HG03045 (cell line): ENCODE results near the gene BCL6.
A peak's percentile ranks its signal among the peaks of the same experiment; 100 is the strongest.

Experiments
- ATAC-seq: cut with Tn5 transposase; IDR thresholded peaks from one replicate; pipeline ENCODE4 v1.9.1; 2021; ENCODE audit warnings: mild to moderate bottlenecking, moderate library complexity; ENCODE audit not compliant: unreplicated experiment

The BCL6 gene

GRCh38 chr3:187740421-187741399 is 4.6 kb downstream of the BCL6 start:
- ATAC-seq = no peak

GRCh38 chr3:187739561-187740332 is 5.5 kb downstream of the BCL6 start:
- ATAC-seq = peak; percentile 37

- ATAC-seq = no peak
Measured at GRCh38 chr3:187739094-187739560, 6.1 kb downstream of the BCL6 start.

DNA sequence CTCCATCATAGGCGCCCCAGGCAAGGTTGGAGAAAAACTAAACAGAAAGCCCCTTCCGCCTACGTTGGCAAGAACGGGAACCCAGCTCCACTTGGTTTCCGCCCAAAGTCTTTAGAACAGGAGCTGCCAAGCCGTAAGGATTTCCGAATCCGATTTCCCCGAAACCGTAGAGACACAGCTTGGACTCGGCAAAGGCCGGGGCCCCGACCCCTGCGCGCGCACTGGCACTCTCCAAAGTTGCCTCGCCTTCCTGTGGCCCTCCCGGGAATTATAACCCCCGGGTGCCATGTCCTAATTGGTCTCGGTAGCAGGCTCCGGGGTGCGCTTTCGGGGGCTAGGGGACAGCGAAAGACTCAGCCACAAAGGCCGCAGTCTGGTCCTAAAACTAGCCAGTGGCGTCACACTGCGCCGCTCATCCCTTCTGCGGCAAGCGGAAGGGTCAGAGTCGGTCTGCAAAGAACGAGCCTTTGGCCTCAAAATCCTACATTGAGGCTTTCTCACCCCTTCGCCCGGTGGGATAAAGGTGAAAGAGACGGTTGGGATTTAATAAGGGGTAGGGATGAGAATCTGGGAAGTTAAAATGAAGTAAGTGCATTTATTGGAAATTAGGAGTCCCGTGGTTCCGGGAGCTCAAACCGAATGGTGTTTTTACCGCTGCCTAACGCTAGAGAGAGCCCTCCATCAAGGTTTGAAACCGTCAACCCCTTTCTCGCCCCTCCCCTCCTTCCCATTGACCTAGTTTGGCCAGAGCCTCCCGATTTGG is 6.8 kb downstream of the BCL6 start:
- ATAC-seq = peak; percentile 52

GRCh38 chr3:187738071-187738330 is 7.3 kb downstream of the BCL6 start:
- no peak for ATAC-seq

GRCh38 chr3:187737368-187738070 is 7.7 kb downstream of the BCL6 start:
- no peak for ATAC-seq

DNA sequence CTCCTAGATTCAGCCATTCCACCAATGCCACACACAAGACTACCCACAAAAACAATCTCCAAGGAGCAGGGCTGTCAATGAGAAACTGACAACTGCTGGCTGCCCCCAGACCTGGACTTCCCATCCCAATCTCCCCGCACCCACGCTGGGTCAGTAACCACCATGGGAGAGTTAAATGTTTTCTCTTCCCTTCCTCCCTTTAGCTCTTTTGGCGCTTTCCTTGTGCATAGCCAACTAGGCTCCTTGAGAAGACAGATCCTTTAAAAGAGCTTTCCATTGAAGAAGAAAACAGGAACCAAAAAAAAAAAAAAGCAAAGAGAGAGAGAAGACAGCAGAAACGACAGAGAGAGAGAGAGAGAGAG is 8.3 kb downstream of the BCL6 start:
- ATAC-seq = no peak

GRCh38 chr3:187736418-187736871 is 8.8 kb downstream of the BCL6 start:
- ATAC-seq = no peak

- no peak for ATAC-seq
Measured at GRCh38 chr3:187735837-187736236, 9.4 kb downstream of the BCL6 start.

GRCh38 chr3:187735383-187735782 is 9.9 kb downstream of the BCL6 start:
- no peak for ATAC-seq

GRCh38 chr3:187734841-187735240 is 10.4 kb downstream of the BCL6 start:
- no peak for ATAC-seq

DNA sequence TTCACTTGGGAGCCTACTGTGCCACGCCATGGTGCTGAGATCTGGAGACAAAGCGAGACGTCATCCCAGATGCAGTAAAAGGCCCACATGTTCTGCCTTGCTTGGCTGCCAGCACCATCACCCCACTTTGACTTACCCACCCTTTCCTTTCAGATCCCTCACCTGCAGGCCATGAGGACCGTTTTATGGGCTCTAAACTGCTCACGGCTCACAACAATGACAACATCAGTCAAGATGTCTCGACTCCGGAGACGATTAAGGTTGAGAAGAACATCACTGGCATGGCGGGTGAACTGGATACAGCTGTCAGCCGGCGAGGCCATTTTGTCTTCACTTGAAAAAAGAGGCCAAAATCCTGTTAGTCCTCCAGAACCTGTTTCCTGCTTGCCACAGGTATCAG is 11.9 kb downstream of the BCL6 start:
- no peak for ATAC-seq

DNA sequence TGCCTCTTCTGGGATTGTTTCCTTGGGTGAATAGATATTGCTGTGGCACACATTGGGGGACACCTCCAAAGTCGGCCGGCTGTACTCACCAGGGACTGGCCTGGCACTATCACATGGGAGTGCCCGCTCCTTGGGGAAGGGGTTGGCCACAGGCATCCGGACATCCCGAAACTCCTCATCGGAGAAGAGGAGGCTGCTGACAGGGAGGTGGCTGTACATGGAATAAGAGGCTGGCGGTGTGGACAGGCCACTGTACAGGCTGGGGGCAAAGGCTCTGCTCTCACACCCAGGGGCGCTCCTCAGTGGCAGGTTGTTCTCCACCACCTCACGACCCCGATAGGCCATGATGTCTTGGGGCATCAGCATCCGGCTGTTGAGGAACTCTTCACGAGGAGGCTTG is 15.7 kb downstream of the BCL6 start:
- ATAC-seq = no peak

DNA sequence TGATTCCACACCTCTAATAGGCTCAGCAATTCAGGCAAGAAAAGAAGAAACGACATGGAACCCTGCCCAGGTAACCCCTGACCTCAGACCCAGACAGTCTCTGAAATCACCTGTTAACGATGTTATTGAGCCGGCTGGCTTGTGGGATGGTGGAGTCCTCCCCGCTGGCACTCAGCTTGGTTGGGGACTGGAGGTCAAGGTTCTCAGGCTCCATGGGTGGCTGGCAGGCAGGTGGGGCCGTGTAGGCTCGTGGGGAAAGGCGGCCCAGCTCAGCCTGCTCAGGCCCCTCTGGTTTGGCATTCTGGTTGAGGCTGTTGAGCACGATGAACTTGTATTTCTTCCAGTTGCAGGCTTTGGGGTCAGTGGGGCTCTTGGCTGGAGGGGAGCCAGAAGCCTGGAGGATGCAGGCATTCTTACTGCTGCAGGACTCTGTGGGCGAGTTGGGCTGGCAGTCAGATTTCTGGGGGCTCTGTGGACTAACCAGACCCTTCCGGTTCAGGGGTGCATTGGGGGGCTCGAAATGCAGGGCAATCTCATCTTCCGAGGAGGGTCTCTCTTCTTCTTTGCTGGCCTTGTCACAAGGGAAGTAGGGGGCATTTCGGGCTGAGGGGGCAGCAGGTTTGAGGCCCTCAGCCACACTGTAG is 16.2 kb downstream of the BCL6 start:
- ATAC-seq = no peak

- ATAC-seq = no peak
Measured at GRCh38 chr3:187728248-187728647, 17.0 kb downstream of the BCL6 start.

DNA sequence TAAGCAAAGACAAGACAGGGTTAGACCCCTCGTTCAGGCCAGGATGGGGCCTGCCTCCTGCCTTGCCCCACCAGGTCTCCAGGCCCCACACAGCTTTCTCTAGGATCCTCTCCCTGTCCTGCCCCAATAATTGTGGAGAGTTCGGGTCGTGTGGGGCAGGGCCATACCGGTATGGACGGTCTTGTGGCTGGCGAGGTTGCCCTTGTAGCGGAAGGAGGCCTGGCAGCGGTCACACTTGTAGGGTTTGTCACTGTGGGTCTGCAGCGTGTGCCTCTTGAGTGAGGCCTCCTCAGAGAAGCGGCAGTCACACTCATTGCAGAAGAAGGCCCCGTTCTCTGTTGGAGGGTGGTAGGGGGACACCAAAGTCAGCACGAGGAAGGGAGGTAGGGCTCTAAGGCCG is 18.7 kb downstream of the BCL6 start:
- ATAC-seq = no peak

GRCh38 chr3:187725653-187726370 is 19.5 kb downstream of the BCL6 start:
- no peak for ATAC-seq

DNA sequence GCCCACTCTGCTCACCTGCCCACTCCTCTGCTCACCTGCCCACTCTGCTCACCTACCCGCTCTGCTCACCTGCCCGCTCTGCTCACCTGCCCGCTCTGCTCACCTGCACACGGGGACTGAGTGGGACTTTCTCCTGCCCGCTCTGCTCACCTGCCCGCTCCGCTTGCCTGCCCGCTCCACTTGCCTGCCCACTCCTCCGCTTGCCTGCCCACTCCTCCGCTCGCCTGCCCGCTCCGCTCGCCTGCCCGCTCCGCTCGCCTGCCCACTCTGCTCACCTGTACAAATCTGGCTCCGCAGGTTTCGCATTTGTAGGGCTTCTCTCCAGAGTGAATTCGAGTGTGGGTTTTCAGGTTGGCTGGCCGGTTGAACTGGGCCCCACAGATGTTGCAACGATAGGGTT is 20.0 kb downstream of the BCL6 start:
- ATAC-seq = no peak

DNA sequence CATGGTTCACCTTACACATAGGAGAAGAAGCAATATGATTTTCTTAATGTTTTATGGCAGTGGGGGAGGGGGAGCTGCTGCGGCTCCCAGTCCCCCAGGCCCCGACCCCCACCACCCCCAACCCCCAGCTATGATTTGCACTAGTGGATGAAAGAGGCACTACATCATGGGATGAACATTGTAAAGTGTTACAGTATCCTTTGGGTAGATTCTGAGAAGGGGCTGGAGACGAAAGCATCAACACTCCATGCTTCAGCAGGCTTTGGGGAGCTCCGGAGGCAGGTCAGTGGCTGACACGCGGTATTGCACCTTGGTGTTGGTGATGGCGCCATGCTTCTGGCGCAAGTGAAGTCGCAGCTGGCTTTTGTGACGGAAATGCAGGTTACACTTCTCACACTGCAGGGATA is 23.1 kb downstream of the BCL6 start:
- ATAC-seq = no peak

- no peak for ATAC-seq
Measured at GRCh38 chr3:187721055-187721454, 24.2 kb downstream of the BCL6 start.
